DMS 273 (cell line): ENCODE measurements around the gene BTC.
A peak's percentile ranks its signal among the peaks of the same experiment; 100 is the strongest.
"Not testable (repeated sequence)": the region's sequence is repeated elsewhere in the genome, so short reads cannot be mapped to it uniquely, and the experiment has no call there.

Source experiments
- DNase-seq: peaks from one replicate; lab custom pipeline; 2025; ENCODE audit not compliant: unreplicated experiment; lab: John Stamatoyannopoulos, UW

BTC gene

GRCh38 chr4:74758551-74759145, 35.7 kb downstream of the BTC start:
- DNase-seq = peak; percentile 75

DNA sequence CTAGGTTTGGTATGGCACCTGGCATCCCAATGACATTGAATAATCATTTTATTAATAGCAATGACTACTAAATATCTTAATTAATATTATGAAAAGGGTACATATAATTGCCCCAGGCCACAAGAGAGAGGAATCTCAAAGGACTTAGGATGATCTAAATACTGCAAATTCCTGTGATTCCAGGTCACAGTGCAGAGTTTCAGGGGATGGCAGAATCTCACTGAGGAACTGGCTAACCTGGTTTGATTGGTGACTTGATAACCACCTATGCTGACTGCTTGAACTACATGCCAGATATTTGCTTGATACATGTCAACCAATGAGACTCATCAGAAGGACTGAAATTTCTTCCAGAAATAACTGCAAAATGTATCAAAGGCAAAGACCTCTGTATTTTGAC, 37.2 kb downstream of the BTC start:
- no peak for DNase-seq

- DNase-seq = peak; percentile 81
Measured at GRCh38 chr4:74755486-74755885, 38.8 kb downstream of the BTC start.

DNA sequence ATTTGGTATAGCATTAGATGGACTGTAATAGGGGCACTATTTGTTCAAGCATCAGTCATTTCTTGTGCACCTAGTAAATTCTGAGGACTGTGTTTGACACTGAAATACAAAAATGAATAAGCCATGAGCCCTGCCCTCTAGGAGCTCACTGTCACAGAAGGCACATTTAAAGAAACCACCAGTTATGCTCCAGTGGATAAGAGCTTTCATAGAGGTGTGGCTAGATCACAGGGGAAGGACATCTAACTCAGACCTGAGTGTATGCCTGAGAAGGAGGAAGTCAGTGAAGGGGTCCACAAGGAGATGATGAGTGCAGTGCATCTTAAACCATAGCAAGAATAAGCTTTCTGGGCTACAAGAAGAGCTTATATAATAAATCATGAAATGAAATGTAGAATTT, 40.1 kb downstream of the BTC start:
- no peak for DNase-seq

DNA sequence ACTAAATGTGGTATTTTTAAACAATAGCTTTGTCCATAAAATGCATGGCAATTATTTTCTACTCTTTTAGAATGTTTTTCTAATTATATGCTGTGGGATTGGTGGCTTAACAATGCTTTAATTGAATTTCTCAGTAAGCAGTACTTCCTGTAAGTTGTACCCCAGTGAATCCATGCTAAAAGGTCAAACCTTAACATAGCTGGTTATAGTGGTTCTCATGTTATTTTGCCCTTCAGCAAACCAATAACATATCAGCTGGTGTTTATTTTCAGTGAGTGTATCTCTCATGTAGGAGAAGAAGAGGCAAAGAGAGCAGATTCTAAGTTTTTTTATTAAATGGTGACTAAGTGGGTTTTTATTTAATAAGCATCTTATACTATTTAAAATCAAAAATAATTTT, 41.5 kb downstream of the BTC start:
- no peak for DNase-seq

GRCh38 chr4:74751856-74752255, 42.5 kb downstream of the BTC start:
- no peak for DNase-seq

DNA sequence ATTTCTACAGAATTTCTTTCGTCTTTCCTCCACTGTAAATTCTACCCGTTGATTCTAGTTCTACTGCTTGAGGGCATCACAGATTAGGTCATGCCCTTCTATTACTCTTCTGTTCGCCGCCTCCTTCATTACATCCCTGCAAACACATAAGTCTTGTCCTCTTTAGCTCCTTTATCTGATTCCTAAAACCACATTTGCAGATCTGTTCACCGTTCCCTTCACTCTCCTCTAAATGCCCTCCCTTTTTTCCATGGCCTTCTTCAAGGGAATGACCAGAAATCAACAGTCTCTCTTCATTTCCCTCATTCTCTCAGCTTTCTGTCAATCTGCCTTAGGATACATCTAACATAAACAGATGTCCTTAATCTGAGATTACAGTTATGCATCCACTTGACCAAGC, 43.1 kb downstream of the BTC start:
- DNase-seq = peak; percentile 33

- DNase-seq = no peak
Measured at GRCh38 chr4:74742185-74742584, 52.1 kb downstream of the BTC start.

DNA sequence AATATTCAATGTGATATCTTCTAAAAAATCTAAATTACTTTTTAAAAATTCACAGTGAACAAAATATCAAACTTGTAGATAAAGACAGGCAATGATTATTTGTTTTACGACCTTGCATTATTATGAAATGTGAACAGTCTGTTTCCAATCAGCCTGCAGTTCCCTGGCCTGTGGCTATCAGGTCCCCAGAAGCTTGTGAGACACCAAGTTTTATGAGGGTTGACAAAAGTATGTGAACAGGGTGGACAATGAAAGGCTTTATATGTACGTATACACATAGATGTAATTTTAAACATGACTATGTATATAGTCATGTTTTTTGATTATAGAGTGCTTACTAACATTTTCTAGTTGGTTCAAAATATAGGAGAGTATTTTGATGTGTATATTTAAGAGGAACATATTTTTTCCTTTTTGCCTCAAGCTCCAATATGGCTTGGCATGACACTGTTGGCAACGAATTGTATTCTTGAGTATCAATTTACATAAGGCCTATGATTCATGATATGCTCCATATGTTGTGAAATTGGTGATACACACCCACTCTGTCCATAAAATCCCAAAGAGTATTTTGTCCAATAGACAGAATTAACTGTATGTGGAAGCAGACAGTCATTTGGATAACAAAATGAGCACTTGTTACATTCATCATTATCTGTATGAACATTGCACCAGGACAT, 55.7 kb downstream of the BTC start:
- DNase-seq = peak; percentile 73

DNA sequence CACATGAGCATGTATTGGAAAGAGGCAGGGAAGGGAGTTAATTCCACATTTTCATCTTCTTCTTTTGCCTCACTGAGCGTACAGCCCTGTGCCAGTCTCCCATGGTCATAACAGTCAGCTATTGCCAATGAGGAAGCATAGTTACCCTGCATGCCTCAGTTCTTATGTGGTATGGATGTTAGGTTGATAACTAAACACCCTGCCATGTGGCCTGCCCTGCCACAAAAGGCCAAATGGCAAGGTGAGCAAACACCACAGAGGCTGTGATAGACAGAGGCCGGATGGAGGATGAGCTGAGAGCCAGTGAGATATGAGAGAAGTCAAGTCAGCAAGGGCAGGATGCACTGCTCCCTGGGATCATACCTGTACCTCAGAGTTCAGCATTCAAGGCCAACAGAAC, 59.3 kb downstream of the BTC start:
- DNase-seq = no peak

- peak; percentile 70 for DNase-seq
Measured at GRCh38 chr4:74733756-74734155, 60.6 kb downstream of the BTC start.

- DNase-seq = no peak
Measured at GRCh38 chr4:74724979-74725378, 69.3 kb downstream of the BTC start.

DNA sequence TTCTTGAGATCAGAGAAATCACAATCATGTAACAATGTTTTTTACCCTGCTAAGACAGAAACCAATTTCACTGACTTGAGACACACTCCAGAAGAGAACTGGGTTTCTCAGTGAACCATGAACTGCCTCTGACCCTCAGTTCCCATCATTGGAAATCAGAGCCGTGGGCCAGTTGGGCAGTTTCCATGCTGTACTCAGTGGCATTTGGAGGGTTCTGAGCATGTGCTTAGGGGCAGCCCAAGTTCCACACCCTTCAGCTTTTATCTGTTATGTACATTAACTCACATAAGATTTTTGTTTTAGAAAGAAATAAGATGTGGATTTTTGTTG, 77.9 kb downstream of the BTC start:
- DNase-seq = no peak

GRCh38 chr4:74715706-74716435, 78.5 kb downstream of the BTC start:
- no peak for DNase-seq

- no peak for DNase-seq
Measured at GRCh38 chr4:74714611-74715130, 79.7 kb downstream of the BTC start.

- DNase-seq = not testable (repeated sequence)
Measured at GRCh38 chr4:74708135-74708534, 86.2 kb downstream of the BTC start.
